Superior temporal gyrus (tissue), 1 donor: ENCODE results near the gene NEK4.

Experiments used
- DNase-seq: peaks from one replicate; pipeline ENCODE4 v3.0.0-alpha.2; 2016; ENCODE audit errors: extremely low spot score

The NEK4 gene

DNA sequence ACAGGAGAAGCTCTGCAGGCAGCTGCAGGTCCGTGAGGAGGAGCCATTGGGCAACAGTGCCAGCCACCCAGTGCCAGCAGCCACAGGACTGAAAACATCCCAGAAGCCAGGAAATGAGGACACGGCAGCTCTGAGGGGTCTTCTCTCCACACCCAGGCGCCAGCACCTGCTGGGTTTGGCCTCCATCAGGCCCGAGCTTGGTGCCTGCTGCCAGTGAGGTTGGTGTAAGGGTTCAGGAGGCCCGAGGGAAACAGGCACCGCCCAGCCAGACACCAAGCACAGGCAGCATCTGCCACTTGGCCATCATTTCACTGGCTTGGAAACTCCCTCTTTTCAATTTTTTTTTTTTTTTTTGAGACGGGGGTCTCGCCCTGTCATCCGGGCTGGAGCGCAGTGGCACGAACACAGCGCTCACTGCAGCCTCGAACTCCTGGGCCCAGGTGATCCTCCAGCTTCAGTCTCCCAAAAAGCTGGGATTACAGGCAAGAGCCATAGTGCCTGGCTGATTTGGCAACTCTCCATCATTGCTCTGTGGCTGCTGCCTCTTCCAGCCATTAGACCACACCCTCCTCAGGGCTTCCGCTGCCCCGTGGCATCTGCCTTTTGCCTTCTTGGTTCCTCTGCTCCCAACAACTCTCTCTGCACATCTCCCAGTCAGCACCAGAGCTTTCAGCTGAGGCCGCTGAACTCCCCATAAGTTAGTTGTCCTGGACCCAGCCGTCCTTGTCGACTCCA, 22.4 kb upstream of the NEK4 start:
- no peak for DNase-seq

DNA sequence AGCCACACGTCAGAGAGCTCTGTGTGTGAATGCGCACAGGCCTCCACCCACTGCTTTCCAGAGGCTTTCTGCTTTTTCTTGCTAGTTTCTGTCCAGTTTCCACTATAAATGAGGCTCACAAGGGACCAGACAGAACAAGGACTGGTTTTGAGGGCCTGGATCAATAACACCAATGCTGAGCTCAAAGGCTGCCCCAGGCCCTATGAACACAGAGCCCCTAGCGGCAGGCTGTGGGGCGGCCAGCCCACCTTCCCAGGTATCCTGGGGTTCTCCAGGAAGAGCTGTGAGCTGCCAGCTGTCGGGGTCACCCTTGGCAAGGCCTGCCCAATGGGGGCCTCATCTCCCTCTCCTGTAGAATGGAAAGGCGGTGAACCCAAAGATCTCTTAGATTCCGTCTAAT, 21.7 kb upstream of the NEK4 start:
- no peak for DNase-seq

DNA sequence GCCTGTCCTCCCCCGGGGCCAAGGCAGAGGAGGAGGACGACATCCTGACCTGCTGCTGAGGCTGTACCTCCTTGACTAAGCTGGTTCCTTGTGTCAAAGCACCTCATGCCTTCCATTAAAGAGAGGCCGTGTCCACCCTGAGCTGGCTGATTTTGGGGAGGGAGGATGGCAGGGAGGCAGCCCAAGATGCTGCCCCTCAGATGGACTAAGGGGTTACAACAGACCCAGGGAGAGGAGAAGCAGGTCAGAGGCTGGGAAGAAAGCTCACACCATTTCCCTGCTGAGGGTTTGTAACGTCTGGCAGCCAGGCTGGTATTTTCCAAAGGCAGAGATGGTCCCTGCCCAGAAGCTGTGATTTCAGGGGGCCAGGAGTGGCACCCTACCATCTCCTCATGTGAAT, 21.2 kb upstream of the NEK4 start:
- no peak for DNase-seq

DNA sequence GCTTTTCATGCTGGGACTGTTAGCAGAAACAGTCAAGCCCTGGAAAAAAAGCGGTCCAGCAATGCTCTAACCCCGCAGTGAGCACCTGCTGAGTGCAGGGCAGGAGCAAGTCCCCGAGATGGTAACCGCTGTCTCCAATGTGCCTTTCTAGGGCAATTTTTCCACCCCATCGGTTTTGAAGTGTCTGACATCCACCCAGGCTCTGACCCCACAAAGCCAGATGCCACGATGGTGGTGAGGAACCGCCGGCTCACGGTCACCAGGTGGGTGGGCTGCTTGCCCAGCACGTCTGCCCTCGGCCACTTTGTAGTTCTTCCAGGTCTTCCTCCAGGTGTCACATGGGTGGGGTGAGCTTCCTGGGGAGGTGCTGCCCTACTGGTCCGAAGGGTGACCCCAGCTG, 20.6 kb upstream of the NEK4 start:
- no peak for DNase-seq

DNA sequence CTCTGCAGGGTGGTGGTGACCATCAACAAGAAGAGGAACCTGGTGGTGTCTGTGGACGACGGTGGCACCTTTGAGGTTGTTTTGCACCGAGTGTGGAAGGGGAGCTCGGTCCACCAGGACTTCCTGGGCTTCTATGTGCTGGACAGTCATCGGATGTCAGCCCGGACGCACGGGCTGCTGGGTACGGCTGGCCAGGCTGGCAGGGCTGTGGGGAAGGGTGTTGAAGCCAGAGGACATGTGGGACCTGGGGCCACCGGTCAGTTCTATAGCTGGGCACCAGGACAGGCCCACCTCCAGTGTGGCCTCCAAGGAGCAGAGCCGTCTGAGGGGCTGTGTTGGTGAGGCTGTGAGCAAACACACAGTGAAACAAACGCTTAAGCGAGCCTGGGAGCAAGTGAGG, 20.0 kb upstream of the NEK4 start:
- no peak for DNase-seq

DNA sequence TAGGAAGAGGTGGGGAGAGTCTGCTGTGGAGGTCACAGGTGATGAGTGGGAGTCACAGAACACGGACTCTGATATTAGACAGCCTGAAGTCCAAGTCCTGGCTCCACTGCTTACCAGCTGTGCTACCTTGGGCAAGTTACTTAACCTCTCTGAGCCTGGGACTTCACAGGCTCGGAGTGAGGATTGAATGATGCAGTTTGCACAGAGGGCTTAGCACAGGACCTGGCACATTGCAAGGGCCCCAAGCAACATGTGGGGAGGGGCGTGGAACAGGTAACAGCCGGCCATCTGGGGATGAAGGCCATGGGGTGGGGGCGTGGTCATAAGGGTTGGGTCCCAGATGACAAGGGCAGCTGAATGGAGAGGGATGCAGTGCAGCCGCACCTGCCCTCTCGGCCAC, 19.6 kb upstream of the NEK4 start:
- DNase-seq: no peak

DNA sequence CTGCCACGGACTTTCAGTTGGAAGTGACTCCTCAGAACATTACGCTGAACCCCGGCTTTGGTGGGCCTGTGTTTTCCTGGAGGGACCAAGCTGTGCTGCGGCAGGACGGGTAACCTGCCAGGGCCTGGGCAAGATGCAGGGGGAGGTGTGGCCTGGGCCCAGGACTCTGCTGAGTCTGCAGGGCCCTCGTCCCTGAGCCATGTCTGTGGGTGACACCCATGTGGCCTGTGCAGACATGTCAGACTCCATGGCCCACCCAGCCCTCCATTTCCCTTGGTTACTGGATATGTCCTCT, 19.0 kb upstream of the NEK4 start:
- DNase-seq: no peak

DNA sequence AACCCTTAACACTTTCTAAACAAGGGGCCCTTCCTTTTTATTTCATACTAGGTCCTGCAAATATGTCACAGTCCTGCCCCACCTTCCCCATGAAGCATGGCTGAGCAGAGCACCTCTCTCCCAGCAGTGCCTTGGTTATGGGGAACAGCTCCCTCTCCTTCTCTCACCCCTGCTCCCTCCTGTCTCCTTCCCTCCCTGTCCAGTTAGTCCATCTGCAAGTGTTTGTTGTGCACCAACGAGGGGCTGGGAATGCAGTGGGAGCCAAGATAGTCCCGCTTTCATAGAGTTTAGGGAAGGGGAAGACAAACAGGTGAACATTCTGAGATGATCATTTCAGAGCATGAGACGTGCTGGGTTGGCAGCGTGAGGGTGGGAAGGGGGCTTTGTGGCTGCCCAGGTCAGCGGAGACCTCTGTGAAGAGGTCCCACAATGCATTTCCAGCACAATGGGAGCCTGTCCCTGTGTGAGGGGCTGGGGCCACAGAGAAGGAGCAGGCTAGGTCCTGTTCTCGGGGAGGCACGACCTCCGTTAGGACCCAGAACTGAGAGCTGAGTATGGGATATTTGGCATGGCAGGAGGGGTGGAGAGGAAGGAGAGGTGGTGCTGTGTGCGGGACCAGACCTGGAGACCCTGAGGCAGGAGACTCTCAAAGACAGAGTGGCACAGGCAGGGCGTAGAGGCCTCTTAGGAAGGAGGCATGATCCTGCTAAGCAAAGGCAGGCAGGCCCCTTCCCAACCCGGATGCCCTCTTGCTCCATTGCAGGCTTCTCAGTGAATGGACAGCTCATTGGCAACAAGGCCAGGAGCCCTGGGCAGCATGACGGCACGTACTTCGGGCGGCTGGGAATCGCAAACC, 18.4 kb upstream of the NEK4 start:
- no peak for DNase-seq

DNA sequence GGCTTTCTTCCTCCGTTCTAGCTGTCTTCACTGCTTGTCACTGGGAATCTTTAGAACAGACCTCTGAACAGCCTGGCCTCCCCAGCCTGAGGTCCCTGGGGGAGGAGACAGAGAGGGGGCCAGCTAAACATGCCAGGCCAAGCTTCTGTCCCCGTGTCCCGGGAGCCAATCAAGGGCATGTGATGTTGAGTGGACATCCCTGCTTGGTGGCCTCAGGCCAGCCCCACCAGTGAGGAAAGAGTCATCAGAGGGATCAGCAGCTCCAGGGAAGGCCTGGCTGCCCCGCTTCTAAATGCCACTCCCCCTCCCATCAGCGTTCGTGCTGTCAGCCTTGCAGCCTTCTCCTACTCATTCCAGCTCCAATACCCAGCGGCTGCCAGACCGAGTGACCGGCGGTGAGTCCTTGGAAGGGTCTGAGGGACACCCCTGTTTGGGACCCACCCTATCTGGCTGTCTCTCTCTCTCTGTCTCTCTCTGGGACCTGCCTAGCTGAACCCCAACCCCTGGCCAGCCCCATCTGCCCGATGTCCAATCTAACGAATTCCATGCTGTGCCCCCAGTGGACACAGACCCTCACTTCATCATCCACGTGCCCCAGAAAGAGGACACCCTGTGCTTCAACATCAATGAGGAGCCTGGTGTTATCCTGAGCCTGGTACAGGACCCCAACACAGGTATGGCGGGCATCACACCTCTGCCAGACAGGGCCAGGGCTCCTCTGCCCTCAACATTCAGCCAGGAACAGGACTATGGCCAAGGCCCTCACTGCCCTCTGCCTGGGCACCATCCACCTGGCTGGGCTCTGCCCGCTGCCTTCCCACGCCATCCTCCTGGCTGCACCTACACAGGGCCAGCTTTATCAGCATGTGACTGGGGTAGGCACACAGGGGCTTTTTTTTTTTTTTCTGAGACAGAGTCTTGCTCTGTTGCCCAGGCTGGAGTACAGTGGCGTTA, 17.2 kb upstream of the NEK4 start:
- DNase-seq: no peak

DNA sequence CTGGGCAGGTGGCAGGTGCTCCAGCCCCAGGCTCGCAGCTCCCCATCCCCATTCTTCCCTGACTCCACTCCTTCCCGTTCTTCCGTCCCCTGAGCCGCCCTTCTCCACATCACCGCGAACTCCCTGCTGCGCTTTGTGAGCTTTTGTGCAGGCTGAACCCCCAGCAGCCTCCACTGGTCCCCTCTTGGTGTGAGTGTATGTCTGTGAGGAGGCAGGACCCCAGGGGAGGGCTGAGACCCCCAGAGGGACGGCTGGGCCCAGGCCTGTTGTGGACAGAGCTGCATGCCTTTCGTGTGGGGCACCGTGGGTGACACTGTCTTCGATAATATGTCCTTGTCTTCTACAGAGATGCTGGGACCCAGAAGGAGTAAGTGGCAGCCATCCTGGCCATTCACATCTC, 16.5 kb upstream of the NEK4 start:
- no peak for DNase-seq

DNA sequence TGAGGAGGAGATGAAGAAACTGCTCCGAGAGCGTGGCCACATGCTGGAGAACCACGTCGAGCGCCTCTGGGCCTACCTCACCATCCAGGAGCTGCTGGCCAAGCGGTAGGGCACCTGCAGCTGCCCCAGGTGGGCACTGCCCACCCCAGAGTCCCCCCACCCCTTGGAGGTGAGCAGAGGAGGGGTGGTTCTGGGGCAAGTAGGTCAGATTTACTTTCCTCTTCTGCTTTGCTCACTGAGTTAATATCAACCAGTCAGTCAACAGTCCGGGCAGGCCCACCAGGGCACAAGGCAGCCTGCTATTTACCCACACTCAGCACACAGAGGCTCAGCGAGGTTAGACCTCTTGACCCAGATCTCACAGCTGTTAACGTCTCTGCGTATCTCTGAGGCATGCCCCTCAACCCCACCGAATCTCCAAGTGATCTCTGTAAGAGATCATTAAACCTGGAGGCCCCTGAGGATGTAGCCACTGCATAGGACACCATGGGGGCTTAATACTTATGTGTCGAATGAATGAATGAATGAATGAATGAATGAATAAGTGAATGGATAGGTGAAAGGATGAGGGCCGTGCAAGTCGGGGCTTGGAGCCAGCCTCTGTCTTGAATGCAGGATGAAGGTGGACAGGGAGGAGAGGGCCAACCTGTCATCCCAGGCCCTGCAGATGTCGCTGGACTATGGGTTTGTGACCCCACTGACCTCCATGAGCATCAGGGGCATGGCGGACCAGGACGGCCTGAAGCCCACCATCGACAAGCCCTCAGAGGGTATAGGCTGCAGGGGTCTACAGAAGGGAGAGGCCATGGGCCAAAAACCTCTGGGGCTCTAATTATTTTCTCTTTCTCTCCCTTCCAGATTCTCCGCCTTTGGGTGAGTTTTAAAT, 15.8 kb upstream of the NEK4 start:
- DNase-seq: no peak

DNA sequence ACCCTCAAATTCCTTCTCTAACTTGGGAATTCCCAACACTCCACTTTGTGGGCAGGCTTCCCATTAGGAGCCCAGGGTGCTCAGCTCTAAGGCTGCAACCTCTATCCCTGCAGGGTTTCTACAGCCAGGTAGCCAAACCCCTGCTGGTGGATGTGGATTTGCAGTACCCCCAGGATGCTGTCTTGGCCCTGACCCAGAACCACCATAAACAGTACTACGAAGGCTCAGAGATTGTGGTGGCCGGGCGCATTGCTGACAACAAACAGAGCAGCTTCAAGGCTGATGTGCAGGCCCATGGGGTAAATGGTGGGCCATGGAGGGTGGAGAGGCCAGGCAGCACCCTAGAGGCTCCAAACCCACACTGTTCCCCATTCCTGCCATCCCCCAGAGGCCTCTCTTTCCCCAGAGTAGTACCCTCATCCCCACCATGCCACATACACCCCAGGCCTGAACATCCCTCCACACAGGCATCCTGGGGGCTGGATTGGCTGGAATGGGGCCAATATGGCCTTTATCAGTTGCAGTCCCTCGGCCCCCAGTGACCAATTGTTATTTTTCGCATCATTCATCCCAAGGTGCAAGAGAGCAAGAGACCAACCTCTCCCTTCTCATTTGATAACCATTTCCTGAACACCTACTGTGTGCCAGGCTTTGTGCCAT, 14.3 kb upstream of the NEK4 start:
- DNase-seq: no peak

DNA sequence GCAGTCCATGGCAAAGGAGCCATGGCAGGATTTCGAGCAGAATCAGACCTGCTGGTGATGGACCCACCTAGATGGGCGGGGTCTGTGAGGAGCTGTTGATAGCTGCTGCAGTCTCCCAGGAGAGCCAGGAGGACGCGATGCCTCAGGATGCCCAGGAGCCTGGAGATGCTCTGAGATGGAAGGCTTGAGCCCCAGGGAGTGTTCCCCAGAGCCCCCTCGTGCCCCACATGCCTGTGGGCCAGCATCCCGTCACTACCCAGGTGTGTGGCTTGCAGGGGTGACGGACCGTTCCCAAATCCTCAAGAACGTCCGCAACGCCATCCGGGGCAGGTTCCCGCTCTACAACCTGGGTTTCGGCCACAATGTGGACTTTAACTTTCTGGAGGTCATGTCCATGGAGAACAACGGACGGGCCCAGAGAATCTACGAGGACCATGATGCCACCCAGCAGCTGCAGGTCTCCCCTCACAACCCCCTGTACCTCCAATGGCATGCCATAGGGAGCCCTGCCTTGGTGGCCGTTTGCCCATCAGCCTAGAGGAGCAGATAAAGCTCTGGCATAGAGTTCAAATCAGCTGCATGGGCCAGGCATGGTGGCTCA, 13.4 kb upstream of the NEK4 start:
- DNase-seq: no peak

DNA sequence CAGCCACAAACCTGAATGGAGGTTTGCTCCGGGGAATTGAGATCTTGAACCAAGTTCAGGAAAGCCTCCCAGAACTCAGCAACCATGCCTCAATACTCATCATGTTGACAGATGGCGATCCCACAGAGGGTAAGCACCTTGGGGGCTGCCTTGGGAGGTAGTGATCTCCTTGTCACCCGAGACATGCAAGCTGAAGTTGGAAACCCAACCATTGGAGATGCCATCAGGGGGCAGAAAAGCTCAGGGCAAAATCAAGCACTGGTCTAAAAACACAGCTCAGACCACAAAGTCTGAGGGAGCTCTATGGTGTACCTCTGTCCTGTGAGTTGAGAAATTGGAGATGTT, 12.4 kb upstream of the NEK4 start:
- DNase-seq: no peak

DNA sequence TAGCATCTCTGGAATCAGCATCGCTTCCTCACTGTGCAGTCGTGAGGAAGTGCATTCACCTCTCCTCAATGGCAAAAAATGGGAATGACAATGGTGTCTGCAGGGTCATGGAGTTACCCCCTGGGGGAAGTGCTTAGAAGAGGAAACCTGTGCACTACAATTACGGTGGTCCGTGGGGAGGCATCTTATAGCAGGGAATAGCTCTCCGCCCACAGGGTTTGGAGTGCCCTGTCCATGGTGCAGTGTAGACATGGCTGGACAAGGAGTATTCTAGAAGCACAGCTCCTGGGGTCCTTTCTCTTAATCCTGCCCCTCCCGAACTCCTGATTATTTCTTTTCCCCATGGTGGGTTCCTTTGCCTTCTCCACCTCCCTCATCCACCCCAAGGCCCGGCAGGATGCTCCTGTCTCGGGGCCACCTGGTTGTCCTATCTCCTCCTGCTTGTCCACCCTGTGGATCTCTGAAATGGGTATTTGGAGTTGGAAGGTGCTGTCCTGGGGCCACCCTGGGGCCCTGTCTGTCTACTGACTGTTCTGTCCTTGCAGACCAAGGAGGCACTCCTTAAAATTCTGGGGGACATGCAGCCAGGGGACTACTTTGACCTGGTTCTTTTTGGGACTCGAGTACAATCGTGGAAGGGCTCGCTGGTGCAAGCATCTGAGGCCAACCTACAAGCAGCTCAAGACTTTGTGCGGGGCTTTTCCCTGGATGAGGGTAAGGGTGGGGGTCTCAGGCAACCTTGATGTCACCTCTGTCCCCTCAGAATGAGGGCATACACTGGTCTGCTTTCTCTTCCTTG, 11.9 kb upstream of the NEK4 start:
- DNase-seq: no peak

DNA sequence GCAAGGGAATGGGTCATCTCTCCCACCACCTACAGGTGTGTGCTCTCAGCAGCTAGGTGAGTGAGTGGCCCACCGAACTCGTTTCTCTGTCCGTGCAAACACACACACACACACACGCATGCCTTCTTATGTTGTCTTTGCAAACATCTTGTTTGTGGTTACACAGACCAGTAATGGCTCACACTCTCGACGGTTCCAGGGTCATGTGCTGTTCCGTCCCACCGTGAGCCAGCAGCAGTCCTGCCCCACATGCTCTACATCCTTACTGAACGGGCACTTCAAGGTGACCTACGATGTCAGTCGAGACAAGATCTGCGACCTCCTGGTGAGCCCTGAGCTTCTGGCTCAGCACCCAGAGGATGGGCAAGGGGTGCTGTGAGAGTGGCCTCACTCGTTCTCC, 11.0 kb upstream of the NEK4 start:
- DNase-seq: no peak

DNA sequence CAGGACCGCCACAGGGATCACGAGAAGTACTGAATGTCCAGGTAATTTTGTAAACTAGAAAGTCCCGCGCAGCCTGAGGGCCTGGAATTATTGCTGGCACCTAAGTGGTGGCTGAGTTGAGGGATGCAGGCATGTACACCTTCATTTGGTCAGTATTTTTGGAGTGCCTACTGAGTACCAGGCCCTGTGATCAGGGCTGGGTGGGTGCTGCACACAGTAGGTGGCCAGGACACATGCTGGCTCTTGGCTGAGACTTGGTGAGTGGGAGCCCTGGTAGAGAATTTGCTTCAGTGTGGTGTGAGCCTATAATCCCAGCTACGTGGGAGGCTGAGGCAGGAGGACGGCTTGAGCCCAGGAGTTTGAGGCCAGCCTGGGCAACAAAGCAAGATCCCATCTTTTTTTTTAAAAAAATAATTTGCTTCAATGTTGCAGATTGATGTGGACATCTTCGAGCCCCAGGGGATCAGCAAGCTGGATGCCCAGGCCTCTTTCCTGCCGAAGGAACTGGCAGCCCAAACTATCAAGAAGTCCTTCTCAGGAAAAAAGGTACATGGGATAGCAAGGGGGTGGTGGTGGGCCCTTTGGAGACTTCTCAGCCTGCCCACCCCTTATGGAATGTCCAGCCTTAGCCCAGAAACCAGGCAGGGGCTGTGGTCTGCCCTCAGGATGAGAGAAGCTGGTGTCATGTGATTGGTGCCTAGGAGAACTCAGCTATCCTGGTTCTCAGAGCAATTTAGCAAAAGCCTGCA, 9.3 kb upstream of the NEK4 start:
- no peak for DNase-seq

DNA sequence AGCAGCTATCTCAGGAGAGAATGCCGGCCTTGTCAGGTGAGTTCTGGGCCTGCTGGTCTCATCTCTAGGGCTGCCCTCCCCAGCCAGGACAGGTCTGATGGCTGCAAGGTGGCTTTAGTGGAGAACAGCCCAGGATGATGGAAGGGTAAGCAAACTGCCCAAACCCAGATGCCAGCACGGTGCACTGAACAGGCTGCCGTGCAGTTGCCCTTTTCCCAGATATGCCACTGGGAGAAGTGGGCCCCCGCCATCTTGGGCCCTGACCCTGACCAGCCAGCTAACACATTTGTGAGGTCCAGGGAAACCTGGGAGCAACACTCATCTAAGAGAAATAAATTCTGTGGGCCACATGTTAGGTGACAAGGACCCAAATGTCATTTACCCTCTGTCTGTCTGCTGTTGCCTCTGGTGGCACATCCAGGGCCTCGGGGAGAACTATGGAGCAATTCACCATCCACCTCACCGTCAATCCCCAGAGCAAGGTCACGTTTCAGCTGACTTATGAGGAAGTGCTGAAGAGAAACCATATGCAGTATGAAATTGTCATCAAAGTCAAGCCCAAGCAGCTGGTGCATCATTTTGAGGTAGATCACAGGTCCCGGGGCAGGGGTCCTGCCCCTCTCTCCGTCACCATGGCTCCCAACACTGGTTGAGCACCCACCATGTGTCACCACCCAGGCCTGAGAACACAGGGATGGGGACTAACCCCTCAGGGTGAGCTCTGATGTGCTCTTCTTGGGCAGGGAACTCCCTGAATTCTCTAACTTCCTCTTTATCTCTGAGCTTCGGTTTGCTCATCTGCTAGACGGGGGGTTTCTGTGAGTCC, 8.5 kb upstream of the NEK4 start:
- no peak for DNase-seq
